Right renal pelvis (tissue), 4 donors: Measurements from ENCODE around the gene TBC1D8. TPM values are rescaled to one million over a fixed set of nuclear protein-coding genes. Genes with fewer than 3 reads are reported as not detected.

Experiments used
- DNase-seq, 4 donors: peaks; one replicate each; pipeline ENCODE4 v3.0.0-alpha.2; 2013; ENCODE audit warnings: low read depth in 4 of 4, low spot score in 3 of 4, missing footprints in 1 of 4
- polyA plus RNA-seq, 4 donors: library from polyadenylated mRNA; unstranded; fragments of 120-200 nt; gene quantifications; one replicate each; pipeline ENCODE4 v1.2.1, GENCODE V29; 2013; ENCODE audit not compliant: insufficient read length in 4 of 4

Gene TBC1D8
- polyA plus RNA-seq, 4 donors: 28.1 to 30.0 (median 29.5) TPM

- no peak for DNase-seq
Observed at GRCh38 chr2:101037161-101037755, 113.9 kb downstream of the TBC1D8 start.

- no peak for DNase-seq
Observed at GRCh38 chr2:101036562-101036961, 114.6 kb downstream of the TBC1D8 start.

GRCh38 chr2:101032084-101032776 lies 119.0 kb downstream of the TBC1D8 start:
- no peak for DNase-seq

GRCh38 chr2:101030866-101031554 lies 120.2 kb downstream of the TBC1D8 start:
- no peak for DNase-seq

- DNase-seq: no peak
Observed at GRCh38 chr2:101027852-101028251, 123.3 kb downstream of the TBC1D8 start.

- no peak for DNase-seq
Observed at GRCh38 chr2:101026923-101027469, 124.2 kb downstream of the TBC1D8 start.

- DNase-seq: no peak
Observed at GRCh38 chr2:101026253-101026701, 124.9 kb downstream of the TBC1D8 start.

- no peak for DNase-seq
Observed at GRCh38 chr2:101025561-101025960, 125.6 kb downstream of the TBC1D8 start.

- no peak for DNase-seq
Observed at GRCh38 chr2:101023327-101024107, 127.7 kb downstream of the TBC1D8 start.

GRCh38 chr2:101022221-101022620 lies 129.0 kb downstream of the TBC1D8 start:
- DNase-seq: no peak

- DNase-seq: no peak
Observed at GRCh38 chr2:101018934-101019333, 132.2 kb downstream of the TBC1D8 start.

- DNase-seq: no peak
Observed at GRCh38 chr2:101017371-101017770, 133.8 kb downstream of the TBC1D8 start.

GRCh38 chr2:101014264-101014857 lies 136.8 kb downstream of the TBC1D8 start:
- DNase-seq: no peak

GRCh38 chr2:101012706-101013181 lies 138.4 kb downstream of the TBC1D8 start:
- peak in 1 of 4 donors; percentile 53 for DNase-seq

- no peak for DNase-seq
Observed at GRCh38 chr2:101012054-101012705, 139.0 kb downstream of the TBC1D8 start.

GRCh38 chr2:101011152-101011551 lies 140.0 kb downstream of the TBC1D8 start:
- no peak for DNase-seq

- no peak for DNase-seq
Observed at GRCh38 chr2:101007415-101008345, 143.5 kb downstream of the TBC1D8 start.

- no peak for DNase-seq
Observed at GRCh38 chr2:101006065-101006715, 145.0 kb downstream of the TBC1D8 start.
